Body of pancreas (tissue), 4 donors: ENCODE data around the gene PYROXD2.

ENCODE experiments used
- POLR2A ChIP-seq, 3 donors: fragments of 450-650 bp; IDR thresholded peaks; one replicate each; pipeline ENCODE4 v1.6.1; 2016; ENCODE audit warnings: antibody characterized with exemption in 3 of 3, mild to moderate bottlenecking in 2 of 3
- TF ChIP-seq, protein P1 (sequence below), 7 experiments: fragments of 450-650 bp in 4 of 7; fragments of 200-600 bp in 3 of 7; sonication (generic) in 3 of 7; IDR thresholded peaks; one replicate each; pipeline ENCODE4 v1.5.1; 2016 to 2019; ENCODE audit warnings: antibody characterized with exemption in 7 of 7

- TF ChIP-seq, protein P1, sequence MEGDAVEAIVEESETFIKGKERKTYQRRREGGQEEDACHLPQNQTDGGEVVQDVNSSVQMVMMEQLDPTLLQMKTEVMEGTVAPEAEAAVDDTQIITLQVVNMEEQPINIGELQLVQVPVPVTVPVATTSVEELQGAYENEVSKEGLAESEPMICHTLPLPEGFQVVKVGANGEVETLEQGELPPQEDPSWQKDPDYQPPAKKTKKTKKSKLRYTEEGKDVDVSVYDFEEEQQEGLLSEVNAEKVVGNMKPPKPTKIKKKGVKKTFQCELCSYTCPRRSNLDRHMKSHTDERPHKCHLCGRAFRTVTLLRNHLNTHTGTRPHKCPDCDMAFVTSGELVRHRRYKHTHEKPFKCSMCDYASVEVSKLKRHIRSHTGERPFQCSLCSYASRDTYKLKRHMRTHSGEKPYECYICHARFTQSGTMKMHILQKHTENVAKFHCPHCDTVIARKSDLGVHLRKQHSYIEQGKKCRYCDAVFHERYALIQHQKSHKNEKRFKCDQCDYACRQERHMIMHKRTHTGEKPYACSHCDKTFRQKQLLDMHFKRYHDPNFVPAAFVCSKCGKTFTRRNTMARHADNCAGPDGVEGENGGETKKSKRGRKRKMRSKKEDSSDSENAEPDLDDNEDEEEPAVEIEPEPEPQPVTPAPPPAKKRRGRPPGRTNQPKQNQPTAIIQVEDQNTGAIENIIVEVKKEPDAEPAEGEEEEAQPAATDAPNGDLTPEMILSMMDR (IDR thresholded peaks at IDR 0.05) = no peak
- TF ChIP-seq POLR2A (IDR thresholded peaks at IDR 0.05) = no peak
Measured at GRCh38 chr10:98407744-98408241, 7.2 kb downstream of the PYROXD2 start.
